Measurements from ENCODE around the gene ZEB1. TPM values are rescaled to one million over a fixed set of nuclear protein-coding genes. Genes with fewer than 3 reads are reported as not detected.
"Not testable (repeated sequence)": the region's sequence is repeated elsewhere in the genome, so short reads cannot be mapped to it uniquely, and the experiment has no call there.

Gene ZEB1
- total and polyA plus RNA-seq, 12 donors: 10.6 to 125 (median 96.4) TPM

DNA sequence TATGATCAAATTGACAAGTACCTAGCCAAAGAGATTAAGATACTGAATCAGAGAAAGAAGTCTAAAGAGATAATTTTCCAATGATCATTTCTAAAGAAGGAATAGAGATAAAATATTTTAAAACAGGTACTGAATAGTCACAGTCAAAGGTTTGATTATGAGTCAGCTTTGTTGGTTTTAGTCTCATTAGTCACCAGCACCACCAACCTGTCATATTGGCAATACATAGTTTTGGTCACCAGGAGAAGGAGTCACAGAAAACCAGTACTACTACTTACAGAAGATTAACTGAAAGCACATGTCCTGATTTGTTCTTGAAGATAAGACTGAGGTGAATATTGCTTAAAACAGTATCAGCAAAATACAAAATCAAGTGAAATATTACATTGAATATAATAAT, 34.6 kb downstream of the ZEB1 start:
- Histone ChIP-seq H3K27ac (no peak overlapping the region), H3K9me3 (peaks cover 0 to 6% (median 0%) of the 10 kb centered on the region in 11 donors), H3K36me3 (no peaks in the 10 kb centered on the region), H3K27me3 (no peaks in the 10 kb centered on the region), H3K4me1 (peaks cover 0 to 89% (median 58%) of the 10 kb centered on the region in 9 donors), H3K4me3 (no peak overlapping the region)
- TF ChIP-seq, protein P1, sequence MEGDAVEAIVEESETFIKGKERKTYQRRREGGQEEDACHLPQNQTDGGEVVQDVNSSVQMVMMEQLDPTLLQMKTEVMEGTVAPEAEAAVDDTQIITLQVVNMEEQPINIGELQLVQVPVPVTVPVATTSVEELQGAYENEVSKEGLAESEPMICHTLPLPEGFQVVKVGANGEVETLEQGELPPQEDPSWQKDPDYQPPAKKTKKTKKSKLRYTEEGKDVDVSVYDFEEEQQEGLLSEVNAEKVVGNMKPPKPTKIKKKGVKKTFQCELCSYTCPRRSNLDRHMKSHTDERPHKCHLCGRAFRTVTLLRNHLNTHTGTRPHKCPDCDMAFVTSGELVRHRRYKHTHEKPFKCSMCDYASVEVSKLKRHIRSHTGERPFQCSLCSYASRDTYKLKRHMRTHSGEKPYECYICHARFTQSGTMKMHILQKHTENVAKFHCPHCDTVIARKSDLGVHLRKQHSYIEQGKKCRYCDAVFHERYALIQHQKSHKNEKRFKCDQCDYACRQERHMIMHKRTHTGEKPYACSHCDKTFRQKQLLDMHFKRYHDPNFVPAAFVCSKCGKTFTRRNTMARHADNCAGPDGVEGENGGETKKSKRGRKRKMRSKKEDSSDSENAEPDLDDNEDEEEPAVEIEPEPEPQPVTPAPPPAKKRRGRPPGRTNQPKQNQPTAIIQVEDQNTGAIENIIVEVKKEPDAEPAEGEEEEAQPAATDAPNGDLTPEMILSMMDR (IDR thresholded peaks at IDR 0.05): peak in 2 of 9 donors; percentile 10 to 13
- DNase-seq: no peak
- intact Hi-C loops (cut with DNase I): no loop called here
- ATAC-seq: no peak

DNA sequence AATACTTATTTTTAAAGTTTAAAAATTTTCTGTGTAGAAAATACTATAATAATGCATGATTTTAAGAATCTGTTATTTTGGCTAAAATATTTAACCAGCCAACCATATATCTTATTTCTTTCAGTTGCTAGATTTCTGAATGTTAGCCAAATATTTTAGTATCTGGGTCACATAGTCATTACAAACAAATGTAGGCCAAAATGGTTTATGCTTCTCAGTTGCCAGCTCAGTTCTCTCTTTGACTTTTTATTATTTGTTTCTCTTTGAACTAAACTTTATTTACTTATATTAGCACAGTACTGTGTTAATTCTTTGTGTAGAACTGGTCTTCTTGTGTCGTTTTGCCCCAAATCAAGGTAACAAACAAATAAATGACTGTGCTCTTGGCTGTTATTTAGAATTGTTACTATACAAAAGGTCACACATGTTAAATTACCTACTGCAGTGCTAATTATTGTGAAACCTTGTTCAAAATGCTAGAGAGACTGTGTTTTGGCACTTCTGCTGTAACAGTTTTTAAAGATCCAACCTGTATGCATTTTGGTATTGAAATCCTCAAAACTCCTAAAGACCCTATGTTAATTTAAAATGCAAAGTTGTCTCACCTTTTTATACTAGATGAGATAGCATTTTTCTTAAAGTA, 39.8 kb downstream of the ZEB1 start:
- Histone ChIP-seq H3K27me3 (no peaks in the 10 kb centered on the region), H3K36me3 (peaks cover 0 to 25% (median 0%) of the 10 kb centered on the region in 9 donors), H3K4me1 (peaks cover 0 to 68% (median 51%) of the 10 kb centered on the region in 9 donors), H3K9me3 (peaks cover 0 to 6% (median 0%) of the 10 kb centered on the region in 11 donors), H3K4me3 (no peak overlapping the region), H3K27ac (no peak overlapping the region)
- no peak for ATAC-seq
- intact Hi-C loops (cut with DNase I): no loop called here
- TF ChIP-seq, protein P1 (IDR thresholded peaks at IDR 0.05): no peak
- DNase-seq: no peak
- 58 to 67% methylated on average over 1 of the region's 1 CpG for WGBS, 2 donors

DNA sequence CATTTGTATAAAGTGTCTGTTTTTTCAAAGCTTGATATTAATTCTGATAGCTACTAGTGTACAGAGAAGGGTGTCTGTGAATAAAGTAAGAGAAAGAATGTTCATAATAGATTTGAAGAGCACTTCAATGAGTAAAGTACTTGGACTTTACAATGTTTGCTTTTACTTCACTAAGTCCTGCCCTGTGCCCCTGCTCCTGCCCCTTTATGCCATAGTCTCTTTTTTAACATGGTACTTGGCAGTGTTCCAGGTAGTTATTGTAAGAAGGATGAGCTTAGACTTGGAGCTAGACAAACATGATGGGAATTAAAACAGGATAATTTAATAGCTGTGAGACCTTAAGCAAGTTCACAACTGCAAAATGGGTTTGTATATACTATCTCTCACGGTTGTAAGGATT, 41.0 kb downstream of the ZEB1 start:
- intact Hi-C loops (cut with DNase I): no loop called here
- Histone ChIP-seq H3K36me3 (peaks cover 0 to 31% (median 0%) of the 10 kb centered on the region in 9 donors), H3K4me3 (no peak overlapping the region), H3K4me1 (peaks cover 0 to 56% (median 40%) of the 10 kb centered on the region in 9 donors), H3K27ac (no peak overlapping the region), H3K9me3 (peaks cover 0 to 6% (median 0%) of the 10 kb centered on the region in 11 donors), H3K27me3 (no peaks in the 10 kb centered on the region)
- ATAC-seq: peak in 1 of 8 donors; percentile 51
- TF ChIP-seq, protein P1 (IDR thresholded peaks at IDR 0.05): no peak
- 88 to 95% methylated on average over 1 of the region's 1 CpG for WGBS, 2 donors
- no peak for DNase-seq

DNA sequence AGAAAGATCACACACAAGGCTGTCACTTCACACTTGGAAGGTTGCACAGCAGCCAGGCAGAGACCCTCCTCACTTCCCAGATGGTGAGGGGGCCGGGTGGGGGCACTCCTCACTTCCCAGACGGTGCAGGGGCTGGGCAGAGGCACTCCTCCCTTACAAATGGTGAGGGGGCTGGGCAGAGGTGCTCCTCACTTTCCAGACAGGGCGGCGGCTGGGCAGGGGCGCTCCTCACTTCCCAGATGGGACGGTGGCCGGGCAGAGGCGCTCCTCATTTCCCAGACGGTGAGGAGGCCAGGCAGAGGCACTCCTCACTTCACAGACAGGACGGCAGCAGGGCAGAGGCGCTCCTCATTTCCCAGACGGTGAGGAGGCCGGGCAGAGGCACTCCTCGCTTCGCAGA, 42.5 kb downstream of the ZEB1 start:
- intact Hi-C loops (cut with DNase I): not testable (repeated sequence)
- peaks cover 0 to 51% (median 36%) of the 10 kb centered on the region in 9 donors for H3K4me1 ChIP-seq

DNA sequence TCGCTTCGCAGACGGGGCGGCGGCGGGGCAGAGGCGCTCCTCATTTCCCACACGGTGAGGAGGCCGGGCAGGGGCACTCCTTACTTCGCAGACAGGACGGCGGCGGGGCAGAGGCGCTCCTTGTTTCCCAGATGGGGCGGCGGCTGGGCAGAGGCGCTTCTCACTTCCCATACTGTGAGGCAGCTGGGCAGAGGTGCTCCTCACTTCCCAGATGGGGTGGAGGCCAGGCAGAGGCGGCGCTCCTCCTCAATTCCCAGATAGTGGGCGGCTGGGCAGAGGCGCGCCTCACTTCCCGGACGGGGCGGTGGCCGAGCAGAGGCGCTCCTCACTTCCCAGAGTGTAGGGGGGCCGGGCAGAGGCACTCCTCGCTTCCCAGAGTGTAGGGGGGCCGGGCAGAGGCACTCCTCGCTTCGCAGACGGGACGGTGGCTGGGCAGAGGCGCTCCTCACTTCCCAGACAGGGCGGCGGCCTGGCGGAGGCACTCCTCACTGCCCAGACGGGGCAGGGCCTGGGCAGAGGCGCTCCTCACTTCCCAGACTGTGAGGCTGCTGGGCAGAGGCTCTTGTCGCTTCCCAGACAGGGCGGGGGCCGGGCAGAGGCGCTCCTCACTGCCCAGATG, 43.1 kb downstream of the ZEB1 start:
- 97% methylated on average over 40 to 44 of the region's 44 CpGs for WGBS, 2 donors

More for the DNA sequence above, 42.5 kb downstream of the ZEB1 start:
- peaks cover 0 to 31% (median 0%) of the 10 kb centered on the region in 9 donors for H3K36me3 ChIP-seq
- WGBS, 2 donors: 96 to 97% methylated on average over 15 of the region's 15 CpGs
- H3K9me3 ChIP-seq, H3K27ac ChIP-seq, H3K27me3 ChIP-seq, ATAC-seq, DNase-seq, H3K4me3 ChIP-seq: not testable (repeated sequence)

DNA sequence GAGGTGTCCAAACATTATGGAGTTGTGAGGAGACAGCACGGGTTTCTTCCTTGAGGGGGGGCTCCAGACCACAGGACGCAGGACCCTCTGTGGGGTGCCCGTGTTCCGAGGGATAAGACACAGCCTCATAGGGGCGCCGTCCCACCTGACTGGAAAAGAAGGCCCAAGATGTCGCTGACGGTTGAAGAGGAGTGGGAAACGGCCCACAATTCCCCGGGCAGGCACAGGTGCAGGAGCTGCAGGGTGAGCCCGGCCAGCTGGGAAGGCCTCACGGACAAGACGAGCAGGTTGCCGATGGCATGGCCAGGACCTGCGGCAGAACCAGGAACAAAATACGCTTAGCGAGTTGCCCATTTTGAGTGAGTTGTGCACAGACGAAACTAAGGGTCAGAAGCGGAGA, 44.7 kb downstream of the ZEB1 start:
- intact Hi-C loops (cut with DNase I); H3K4me3 ChIP-seq; H3K27me3 ChIP-seq; ATAC-seq; DNase-seq; H3K9me3 ChIP-seq; H3K27ac ChIP-seq: not testable (repeated sequence)
- WGBS, 2 donors: 96 to 99% methylated on average over 19 of the region's 19 CpGs
- H3K36me3 ChIP-seq: peaks cover 0 to 31% (median 0%) of the 10 kb centered on the region in 9 donors
- peaks cover 0 to 37% (median 21%) of the 10 kb centered on the region in 9 donors for H3K4me1 ChIP-seq

More for the DNA sequence above, 43.1 kb downstream of the ZEB1 start:
- Histone ChIP-seq H3K27ac (no peak overlapping the region), H3K9me3 (peaks cover 0 to 6% (median 0%) of the 10 kb centered on the region in 11 donors), H3K36me3 (peaks cover 0 to 31% (median 0%) of the 10 kb centered on the region in 9 donors), H3K4me1 (peaks cover 0 to 50% (median 35%) of the 10 kb centered on the region in 9 donors), H3K4me3 (no peak overlapping the region), H3K27me3 (no peaks in the 10 kb centered on the region)
- intact Hi-C loops (cut with DNase I): no loop called here
- ATAC-seq: no peak
- DNase-seq: no peak
- TF ChIP-seq, protein P1 (IDR thresholded peaks at IDR 0.05): no peak

DNA sequence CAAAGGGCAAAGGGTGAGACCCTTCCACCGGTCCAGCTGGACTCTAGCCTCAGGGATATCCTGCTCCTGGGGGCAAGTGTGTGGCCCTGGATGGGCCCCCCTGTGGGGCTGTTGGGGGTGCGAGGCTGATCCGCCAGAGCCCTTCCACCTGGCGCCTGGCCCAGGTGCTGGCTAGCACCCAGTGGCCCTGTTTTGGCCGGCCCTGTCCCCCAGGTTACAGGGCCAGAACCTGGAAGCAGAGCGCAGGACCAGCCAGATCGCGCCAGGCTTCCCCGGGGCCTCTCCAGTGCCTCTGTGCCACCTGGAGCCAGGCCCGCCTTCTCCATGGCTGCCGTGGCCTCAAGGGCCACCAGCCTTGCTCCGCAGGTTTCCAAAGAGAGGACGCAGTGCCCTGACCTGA, 45.2 kb downstream of the ZEB1 start:
- intact Hi-C loops (cut with DNase I); H3K4me3 ChIP-seq; H3K9me3 ChIP-seq; ATAC-seq; H3K27me3 ChIP-seq; DNase-seq; H3K27ac ChIP-seq: not testable (repeated sequence)
- Histone ChIP-seq H3K4me1 (peaks cover 0 to 31% (median 16%) of the 10 kb centered on the region in 9 donors), H3K36me3 (peaks cover 0 to 31% (median 0%) of the 10 kb centered on the region in 9 donors)
- whole genome bisulfite sequencing, 2 donors: 93 to 95% methylated on average over 13 of the region's 13 CpGs

Data from heart right ventricle (tissue), 16 donors.